SK-N-SH (cell line): ENCODE data around the gene ADK. TPM values are rescaled to one million over a fixed set of nuclear protein-coding genes. Genes with fewer than 3 reads are reported as not detected.

Experiments used
- CTCF ChIA-PET: fragments of 300-600, 350-600 bp; formaldehyde crosslinking; extraction: SDS; loops from one replicate; lab custom pipeline; 2021; lab: Yijun Ruan, JAX
- POLR2A ChIA-PET: fragments of 350-600 bp; sonication (Branson Sonifier 250); formaldehyde crosslinking; extraction: SDS; loops from one replicate; lab custom pipeline; 2020; ENCODE audit warnings: antibody characterized with exemption, inconsistent platforms; lab: Yijun Ruan, JAX
- DNase-seq: peaks from one replicate; pipeline ENCODE4 v3.0.0; 2012
- H2AFZ ChIP-seq: fragments of 200-600 bp; sonication (generic); 2 replicates; pipeline ENCODE4 v1.8.1; 2016; ENCODE audit warnings: antibody characterized with exemption, mild to moderate bottlenecking, low read depth
- H3F3A ChIP-seq: fragments of 200-600 bp; sonication (generic); replicated peaks from 2 replicates; pipeline ENCODE3; 2016; ENCODE audit warnings: antibody characterized with exemption, mild to moderate bottlenecking; ENCODE audit not compliant: insufficient read depth
- H3K27ac ChIP-seq, 2 experiments: fragments of 200-500 bp in 1 of 2; fragments of 200-600 bp in 1 of 2; sonication (Bioruptor generic) in 1 of 2; sonication (generic), shearing (Covaris generic) in 1 of 2; 2 replicates each; pipeline versions ENCODE4 v1.5.1 to v1.6.1; 2014 to 2016; ENCODE audit warnings: low read depth in 2 of 2, inconsistent platforms in 1 of 2, low read length in 1 of 2, mild to moderate bottlenecking in 1 of 2, mixed read lengths in 1 of 2
- H3K27me3 ChIP-seq: fragments of 200-600 bp; sonication (generic), shearing (Covaris generic); 2 replicates; pipeline ENCODE4 v1.6.1; 2016; ENCODE audit warnings: mixed run types; ENCODE audit not compliant: insufficient read depth
- H3K36me3 ChIP-seq, 2 experiments: fragments of 200-500 bp in 1 of 2; fragments of 200-600 bp in 1 of 2; sonication (Bioruptor generic) in 1 of 2; sonication (generic) in 1 of 2; replicated peaks in 1 of 2; 2 replicates each; pipeline versions ENCODE3 to v1.5.1; 2014 to 2016; ENCODE audit warnings: low read length in 1 of 2, mild to moderate bottlenecking in 1 of 2; ENCODE audit not compliant: insufficient read depth in 2 of 2, control insufficient read depth in 1 of 2
- H3K4me1 ChIP-seq, 2 experiments: fragments of 200-500 bp in 1 of 2; fragments of 200-600 bp in 1 of 2; sonication (Bioruptor generic) in 1 of 2; sonication (generic), shearing (Covaris generic) in 1 of 2; 2 replicates each; pipeline versions ENCODE4 v1.5.1 to v1.6.1; 2014 to 2016; ENCODE audit warnings: low read depth in 1 of 2, low read length in 1 of 2, mixed run types in 1 of 2; ENCODE audit not compliant: insufficient read depth in 2 of 2, control insufficient read depth in 1 of 2
- H3K4me2 ChIP-seq: fragments of 200-600 bp; sonication (generic), shearing (Covaris generic); 2 replicates; pipeline ENCODE4 v1.6.1; 2017; ENCODE audit warnings: mixed run types
- H3K4me3 ChIP-seq, 2 experiments: fragments of 200-500 bp in 1 of 2; fragments of 200-600 bp in 1 of 2; sonication (Bioruptor generic) in 1 of 2; sonication (generic), shearing (Covaris generic) in 1 of 2; 2 replicates each; pipeline versions ENCODE4 v1.5.1 to v1.8.1; 2014 to 2016; ENCODE audit warnings: low read depth in 2 of 2, inconsistent platforms in 1 of 2, low read length in 1 of 2, mild to moderate bottlenecking in 1 of 2, mixed read lengths in 1 of 2, moderate library complexity in 1 of 2
- H3K79me2 ChIP-seq: fragments of 200-600 bp; sonication (generic); 2 replicates; pipeline ENCODE4 v1.8.1; 2017; ENCODE audit warnings: mild to moderate bottlenecking; ENCODE audit not compliant: insufficient read depth
- H3K9ac ChIP-seq: fragments of 200-600 bp; sonication (generic); 2 replicates; pipeline ENCODE4 v1.6.1; 2017; ENCODE audit warnings: mixed run types
- H3K9me2 ChIP-seq: fragments of 200-600 bp; sonication (generic); 2 replicates; pipeline ENCODE4 v1.6.1; 2017; ENCODE audit warnings: mixed run types
- H3K9me3 ChIP-seq: fragments of 200-600 bp; sonication (generic); 2 replicates; pipeline ENCODE4 v1.6.1; 2017; ENCODE audit warnings: mixed run types, mild to moderate bottlenecking, moderate library complexity
- H4K20me1 ChIP-seq: fragments of 200-600 bp; sonication (generic); 2 replicates; pipeline ENCODE4 v1.6.1; 2017; ENCODE audit warnings: mild to moderate bottlenecking, mixed run types; ENCODE audit not compliant: insufficient read depth
- FOSL2 ChIP-seq: IDR thresholded peaks from 2 replicates; pipeline ENCODE4 v1.4.0; 2012; ENCODE audit warnings: low read depth, mild to moderate bottlenecking, moderate library complexity, borderline replicate concordance
- FOXM1 ChIP-seq: IDR thresholded peaks from 2 replicates; pipeline ENCODE4 v1.4.0; 2012; ENCODE audit warnings: low read depth, mild to moderate bottlenecking
- GABPA ChIP-seq: IDR thresholded peaks from 2 replicates; pipeline ENCODE4 v1.4.0; 2012; ENCODE audit warnings: low read depth, mild to moderate bottlenecking
- MXI1 ChIP-seq: IDR thresholded peaks from 2 replicates; pipeline ENCODE4 v1.6.1; 2012; ENCODE audit warnings: mild to moderate bottlenecking, low read depth, low read length, improper control_type of control experiment
- RCOR1 ChIP-seq: fragments of 150-350 bp; IDR thresholded peaks from 2 replicates; pipeline ENCODE4 v1.6.1; 2017; ENCODE audit warnings: antibody characterized with exemption, low read length
- RFX5 ChIP-seq: IDR thresholded peaks from 2 replicates; pipeline ENCODE4 v1.6.1; 2012; ENCODE audit warnings: mild to moderate bottlenecking, improper control_type of control experiment, low read length
- RXRA ChIP-seq: IDR thresholded peaks from 2 replicates; pipeline ENCODE4 v1.4.0; 2012; ENCODE audit warnings: low read depth, mild to moderate bottlenecking, borderline replicate concordance
- SMC3 ChIP-seq: IDR thresholded peaks from 2 replicates; pipeline ENCODE4 v1.6.1; 2012; ENCODE audit warnings: low read depth, low read length, improper control_type of control experiment
- YY1 ChIP-seq: IDR thresholded peaks from 2 replicates; pipeline ENCODE4 v1.4.0; 2012; ENCODE audit warnings: low read depth, mild to moderate bottlenecking
- WGBS: methylation state at CpG from one replicate; pipeline ENCODE4 v1.1.6; 2017; ENCODE audit warnings: low lambda C conversion rate; 5-methylcytosine and 5-hydroxymethylcytosine counted together
- polyA plus RNA-seq, 3 experiments: library from polyadenylated mRNA; depleted of rRNA; stranded (reverse); fragments of >200 nt; gene quantifications; 2 replicates each; pipeline ENCODE4 v1.2.3, GENCODE V29; 2012
- TF ChIP-seq, protein P1 (sequence below): IDR thresholded peaks from 2 replicates; pipeline ENCODE4 v1.4.0; 2012; ENCODE audit warnings: low read depth, borderline replicate concordance
- TF ChIP-seq, protein P2 (sequence below): fragments of 200-600 bp; sonication (generic); IDR thresholded peaks from 2 replicates; pipeline ENCODE4 v1.6.1; 2017; ENCODE audit warnings: antibody characterized with exemption, mild to moderate bottlenecking, moderate library complexity
- TF ChIP-seq, protein P3 (sequence below): fragments of 150-350 bp; IDR thresholded peaks from 2 replicates; pipeline ENCODE4 v1.6.1; 2016; ENCODE audit warnings: mild to moderate bottlenecking, low read depth, low read length

ADK gene
- polyA plus RNA-seq, 1 of the 3 experiments (the other 2 are of a cell fraction) = 25.1 TPM

DNA sequence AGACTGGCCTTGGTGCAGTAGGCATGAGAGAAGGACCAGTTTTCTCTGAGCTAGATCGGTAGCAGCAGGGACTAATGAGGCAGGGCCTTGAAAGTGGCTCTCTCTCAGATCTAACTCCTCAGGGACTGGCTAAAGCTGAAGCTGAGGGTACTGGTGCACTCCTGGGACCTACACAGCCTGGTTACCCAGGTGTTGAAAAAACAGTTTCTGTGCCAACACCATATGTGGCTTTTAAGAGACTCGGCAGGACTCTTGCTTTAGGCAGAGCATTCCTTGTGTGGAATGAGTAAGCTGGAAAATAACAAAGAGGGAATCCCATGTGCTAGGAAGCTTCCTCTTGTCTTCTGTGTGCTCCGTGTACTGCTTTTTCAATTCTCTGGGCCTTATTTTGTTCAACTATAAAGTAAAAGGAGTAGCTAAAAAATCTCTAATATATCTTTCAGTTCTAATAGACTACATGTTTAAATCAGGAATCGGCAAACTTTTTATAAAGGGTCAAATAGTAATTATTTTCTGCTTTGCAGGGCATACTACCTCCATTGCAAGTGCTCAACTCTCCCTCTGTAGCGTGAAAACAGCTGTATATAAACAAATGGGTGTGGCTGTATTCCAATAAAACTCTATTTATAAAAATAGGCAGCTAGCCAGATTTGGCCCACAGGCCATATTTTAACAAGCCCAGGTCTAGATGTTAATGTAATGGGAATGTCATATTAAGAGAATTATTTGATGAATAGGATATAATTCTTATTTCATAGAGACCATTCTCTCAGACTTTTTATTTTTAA is 489.3 kb downstream of the ADK start (continued):
- TF ChIP-seq, protein P1, sequence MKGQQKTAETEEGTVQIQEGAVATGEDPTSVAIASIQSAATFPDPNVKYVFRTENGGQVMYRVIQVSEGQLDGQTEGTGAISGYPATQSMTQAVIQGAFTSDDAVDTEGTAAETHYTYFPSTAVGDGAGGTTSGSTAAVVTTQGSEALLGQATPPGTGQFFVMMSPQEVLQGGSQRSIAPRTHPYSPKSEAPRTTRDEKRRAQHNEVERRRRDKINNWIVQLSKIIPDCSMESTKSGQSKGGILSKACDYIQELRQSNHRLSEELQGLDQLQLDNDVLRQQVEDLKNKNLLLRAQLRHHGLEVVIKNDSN = no peak
- TF ChIP-seq, protein P2, sequence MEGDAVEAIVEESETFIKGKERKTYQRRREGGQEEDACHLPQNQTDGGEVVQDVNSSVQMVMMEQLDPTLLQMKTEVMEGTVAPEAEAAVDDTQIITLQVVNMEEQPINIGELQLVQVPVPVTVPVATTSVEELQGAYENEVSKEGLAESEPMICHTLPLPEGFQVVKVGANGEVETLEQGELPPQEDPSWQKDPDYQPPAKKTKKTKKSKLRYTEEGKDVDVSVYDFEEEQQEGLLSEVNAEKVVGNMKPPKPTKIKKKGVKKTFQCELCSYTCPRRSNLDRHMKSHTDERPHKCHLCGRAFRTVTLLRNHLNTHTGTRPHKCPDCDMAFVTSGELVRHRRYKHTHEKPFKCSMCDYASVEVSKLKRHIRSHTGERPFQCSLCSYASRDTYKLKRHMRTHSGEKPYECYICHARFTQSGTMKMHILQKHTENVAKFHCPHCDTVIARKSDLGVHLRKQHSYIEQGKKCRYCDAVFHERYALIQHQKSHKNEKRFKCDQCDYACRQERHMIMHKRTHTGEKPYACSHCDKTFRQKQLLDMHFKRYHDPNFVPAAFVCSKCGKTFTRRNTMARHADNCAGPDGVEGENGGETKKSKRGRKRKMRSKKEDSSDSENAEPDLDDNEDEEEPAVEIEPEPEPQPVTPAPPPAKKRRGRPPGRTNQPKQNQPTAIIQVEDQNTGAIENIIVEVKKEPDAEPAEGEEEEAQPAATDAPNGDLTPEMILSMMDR = no peak
- TF ChIP-seq, protein P3, sequence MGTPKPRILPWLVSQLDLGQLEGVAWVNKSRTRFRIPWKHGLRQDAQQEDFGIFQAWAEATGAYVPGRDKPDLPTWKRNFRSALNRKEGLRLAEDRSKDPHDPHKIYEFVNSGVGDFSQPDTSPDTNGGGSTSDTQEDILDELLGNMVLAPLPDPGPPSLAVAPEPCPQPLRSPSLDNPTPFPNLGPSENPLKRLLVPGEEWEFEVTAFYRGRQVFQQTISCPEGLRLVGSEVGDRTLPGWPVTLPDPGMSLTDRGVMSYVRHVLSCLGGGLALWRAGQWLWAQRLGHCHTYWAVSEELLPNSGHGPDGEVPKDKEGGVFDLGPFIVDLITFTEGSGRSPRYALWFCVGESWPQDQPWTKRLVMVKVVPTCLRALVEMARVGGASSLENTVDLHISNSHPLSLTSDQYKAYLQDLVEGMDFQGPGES = no peak
- no peak for TF ChIP-seq MXI1

DNA sequence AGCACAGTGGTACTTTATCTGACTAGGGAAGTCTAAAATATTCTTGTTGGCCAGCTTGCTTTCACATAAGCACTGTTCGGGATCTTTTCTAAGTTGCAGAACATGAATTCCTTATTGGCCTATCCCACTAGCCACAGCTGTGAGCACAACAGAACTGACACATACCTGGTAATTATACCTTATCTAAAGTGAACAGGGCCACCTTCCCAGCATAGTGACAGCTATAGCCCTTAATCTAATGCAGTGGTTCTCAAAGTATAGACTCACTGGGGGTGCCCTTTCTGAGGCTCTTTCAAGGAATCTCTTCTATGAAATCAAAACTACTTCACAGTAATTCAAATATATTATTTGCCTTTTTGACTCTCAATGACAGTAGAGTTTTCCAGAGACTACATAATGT is 490.6 kb downstream of the ADK start:
- Histone ChIP-seq H3K4me3 (no peak overlapping the region), H3K79me2 (no peaks in the 10 kb centered on the region), H3K36me3 (peaks cover 0 to 13% of the 10 kb centered on the region in 2 experiments), H3K4me2 (no peak overlapping the region), H3K27ac (no peak overlapping the region), H4K20me1 (no peaks in the 10 kb centered on the region), H3K4me1 (peaks cover 0 to 3% of the 10 kb centered on the region in 2 experiments; a peak in 1 of 4 replicates), H3K9me2 (no peaks in the 10 kb centered on the region), H3F3A (no peaks in the 10 kb centered on the region), H3K9me3 (peaks cover 4% of the 10 kb centered on the region; the same call in 1 of the 2 replicates), H3K9ac (no peak overlapping the region), H2AFZ (no peak overlapping the region), H3K27me3 (no peaks in the 10 kb centered on the region)
- ChIA-PET POLR2A (no interaction called here), CTCF (no interaction called here)
- WGBS = 100% methylated on average over 1 of the region's 1 CpG
- TF ChIP-seq, protein P1 = no peak
- TF ChIP-seq FOSL2 = no peak
- no peak for TF ChIP-seq RFX5
- TF ChIP-seq SMC3 = no peak
- TF ChIP-seq RXRA = no peak
- no peak for TF ChIP-seq GABPA
- no peak for TF ChIP-seq YY1
- no peak for TF ChIP-seq FOXM1
- TF ChIP-seq MXI1 = no peak
- no peak for TF ChIP-seq RCOR1
- no peak for DNase-seq
